ENCODE results near the gene ABLIM2. TPM values are rescaled to one million over a fixed set of nuclear protein-coding genes. Genes with fewer than 3 reads are reported as not detected.

ABLIM2 gene
- total RNA-seq, 1 donor from 2014 or later: 34.1 TPM

DNA sequence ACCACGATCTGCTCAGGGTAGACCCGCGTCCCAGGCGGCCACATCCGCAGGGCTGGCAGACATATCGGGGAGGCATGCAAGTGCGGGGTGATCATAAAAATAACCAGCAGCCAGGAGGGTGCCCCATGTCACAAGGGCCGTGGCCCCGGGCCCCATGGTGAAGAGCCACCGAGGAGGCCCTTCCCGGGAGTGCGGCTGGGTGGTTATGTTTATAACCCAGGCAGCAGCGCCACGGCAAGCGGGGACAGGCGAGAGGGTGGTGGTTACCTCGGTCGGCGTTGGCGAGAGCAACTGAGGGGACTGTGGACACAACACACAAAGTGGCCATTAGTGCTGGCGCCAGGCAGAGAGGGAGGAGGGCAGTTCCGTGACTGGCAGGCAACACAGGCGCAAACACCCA, 126.2 kb downstream of the ABLIM2 start:
- no peak for DNase-seq (ENCODE audit: low spot score)

DNA sequence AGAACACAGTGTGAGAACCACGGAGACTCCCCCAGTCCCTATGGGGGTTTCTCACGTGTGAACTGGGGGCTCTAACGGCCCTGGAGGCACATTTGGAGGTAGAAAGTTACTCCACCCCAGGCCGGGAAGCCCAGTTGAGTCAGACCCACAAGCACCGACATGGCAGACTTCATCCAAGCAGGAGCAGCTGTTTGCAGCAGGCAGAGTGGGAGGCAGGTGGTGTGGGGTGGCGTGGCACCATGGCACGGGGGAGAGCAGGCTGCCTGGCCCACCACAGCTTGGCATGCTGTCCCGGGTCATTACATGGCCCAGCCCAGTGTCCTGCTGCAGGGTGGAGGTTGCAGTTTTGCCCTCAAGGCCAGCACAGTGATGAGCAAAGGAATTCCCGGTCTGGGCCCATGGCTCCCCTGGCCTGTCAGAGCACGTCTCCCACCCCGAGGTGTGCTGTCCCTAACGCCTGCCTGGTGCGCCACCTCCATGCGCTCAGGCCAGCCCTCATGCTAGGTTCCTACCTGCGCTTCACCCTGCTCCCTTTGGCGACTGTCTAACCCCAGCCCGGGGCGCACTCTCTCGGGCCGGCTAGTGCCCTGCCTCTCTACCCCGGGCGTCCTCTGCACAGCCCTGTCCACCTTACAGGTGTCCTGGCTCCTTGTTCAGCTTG, 128.4 kb downstream of the ABLIM2 start:
- DNase-seq (ENCODE audit: low spot score): no peak

- no peak for DNase-seq (ENCODE audit: low spot score)
These were observed 128.9 kb downstream of the ABLIM2 start for GRCh38 chr4:8029689-8030088.

GRCh38 chr4:8028884-8029568, 129.6 kb downstream of the ABLIM2 start:
- no peak for DNase-seq (ENCODE audit: low spot score)

GRCh38 chr4:8028368-8028767, 130.2 kb downstream of the ABLIM2 start:
- no peak for DNase-seq (ENCODE audit: low spot score)

GRCh38 chr4:8026453-8026852, 132.2 kb downstream of the ABLIM2 start:
- no peak for DNase-seq (ENCODE audit: low spot score)

- no peak for DNase-seq (ENCODE audit: low spot score)
These were observed 132.9 kb downstream of the ABLIM2 start for GRCh38 chr4:8025668-8026067.

GRCh38 chr4:8024073-8024786, 134.4 kb downstream of the ABLIM2 start:
- no peak for DNase-seq (ENCODE audit: low spot score)

DNA sequence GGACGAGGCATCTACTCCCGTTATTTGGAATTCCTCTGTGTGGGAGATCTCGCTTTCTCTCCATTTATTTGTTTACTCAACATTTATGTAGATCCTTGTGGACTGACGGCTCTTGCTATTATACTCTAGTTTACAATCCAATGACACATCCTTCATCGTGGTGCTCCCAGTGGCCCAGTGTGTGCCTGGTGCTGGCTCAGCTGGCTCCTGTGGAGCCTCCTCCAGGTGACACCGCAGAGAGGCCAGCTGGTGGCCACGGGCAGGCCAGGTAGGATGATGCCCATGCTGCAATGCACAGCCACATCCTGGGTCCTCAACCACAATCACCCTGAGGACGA, 134.9 kb downstream of the ABLIM2 start:
- no peak for DNase-seq (ENCODE audit: low spot score)

GRCh38 chr4:8022767-8023695, 135.6 kb downstream of the ABLIM2 start:
- no peak for DNase-seq (ENCODE audit: low spot score)

- DNase-seq (ENCODE audit: low spot score): no peak
These were observed 136.8 kb downstream of the ABLIM2 start for GRCh38 chr4:8021796-8022195.

DNA sequence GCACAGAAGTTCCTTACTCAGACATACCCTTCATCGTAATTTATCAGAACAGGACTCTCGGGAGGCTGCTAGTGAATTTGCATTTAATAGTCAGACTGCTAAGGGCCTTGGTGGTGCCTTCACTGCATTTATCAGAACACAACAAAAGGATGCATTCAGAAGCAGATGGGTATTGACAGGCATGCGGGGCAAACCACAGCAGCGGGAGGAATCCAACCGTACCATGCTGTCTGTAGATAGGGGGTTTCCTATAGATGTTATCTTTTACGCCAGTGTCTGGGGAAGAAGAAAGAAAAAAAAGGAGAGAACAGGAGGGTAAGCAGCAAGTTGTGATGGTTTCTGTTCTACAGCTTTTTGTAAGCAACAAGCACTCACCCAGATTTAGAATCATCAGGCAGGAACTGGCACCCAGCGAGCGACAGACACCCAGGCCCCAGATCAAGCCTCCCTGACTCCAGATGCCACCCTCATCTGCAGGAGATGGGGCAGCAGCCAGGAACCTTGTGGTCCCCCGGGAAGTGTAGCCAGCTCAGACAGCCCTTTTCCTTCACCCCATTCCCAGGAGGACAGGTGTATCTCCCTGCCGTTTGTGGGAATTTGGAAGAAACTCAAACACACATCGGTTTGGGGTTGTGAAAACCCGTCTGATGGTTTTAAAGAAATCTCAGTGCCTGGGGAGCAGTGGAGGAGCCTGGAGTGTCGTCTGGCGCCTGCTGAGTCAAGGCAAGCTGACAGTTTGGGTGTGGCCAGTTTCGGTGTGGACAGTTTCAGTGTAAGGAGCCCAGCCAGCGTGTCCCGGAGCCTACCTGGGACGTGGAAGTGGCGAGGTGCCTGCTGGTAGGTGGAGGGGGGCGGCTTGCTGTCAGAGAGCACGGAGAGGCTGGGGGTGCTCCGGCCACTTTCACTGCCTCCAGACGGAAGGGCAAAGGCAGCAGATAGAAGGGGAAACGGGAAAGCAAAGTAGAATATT, 138.9 kb downstream of the ABLIM2 start:
- DNase-seq (ENCODE audit: low spot score): no peak

DNA sequence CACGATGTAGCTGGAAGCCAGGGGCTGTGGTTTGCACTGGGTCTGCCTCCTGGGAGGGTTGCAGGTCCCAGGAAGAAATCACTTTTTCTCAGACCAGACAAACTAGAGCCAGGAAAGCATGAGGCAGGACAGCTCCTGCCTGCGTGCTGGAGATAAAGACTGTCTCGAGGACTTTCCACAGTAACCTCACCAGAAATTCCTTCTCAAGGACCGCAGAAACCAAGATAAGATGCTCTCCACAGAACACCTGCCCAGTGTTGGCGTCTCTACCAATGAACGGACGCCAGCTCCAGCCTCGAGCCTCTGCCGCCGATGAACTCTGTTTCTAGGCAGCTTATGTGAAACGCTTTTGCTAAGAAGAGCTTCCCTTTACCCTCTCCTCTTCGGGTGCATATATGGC, 142.1 kb downstream of the ABLIM2 start:
- DNase-seq (ENCODE audit: low spot score): no peak

GRCh38 chr4:8015512-8015911, 143.1 kb downstream of the ABLIM2 start:
- no peak for DNase-seq (ENCODE audit: low spot score)

- no peak for DNase-seq (ENCODE audit: low spot score)
These were observed 144.5 kb downstream of the ABLIM2 start for GRCh38 chr4:8013976-8014726.

DNA sequence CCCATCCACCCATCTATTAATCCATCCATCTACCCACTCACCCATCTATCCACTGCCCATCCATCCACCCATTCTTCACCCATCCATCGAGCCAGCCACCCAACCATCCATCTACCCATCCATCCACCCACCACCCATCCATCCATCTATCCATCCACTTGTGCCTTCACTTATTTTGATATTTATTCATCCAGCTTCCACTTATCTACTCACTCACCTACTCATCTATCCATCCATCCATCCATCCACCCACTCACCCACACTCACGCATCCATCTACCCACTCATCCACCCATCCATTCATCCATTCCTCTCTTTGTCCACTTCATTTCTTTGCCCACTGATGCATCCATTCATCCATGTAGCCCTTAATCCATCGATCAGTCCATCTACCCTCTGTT, 146.1 kb downstream of the ABLIM2 start:
- no peak for DNase-seq (ENCODE audit: low spot score)

DNA sequence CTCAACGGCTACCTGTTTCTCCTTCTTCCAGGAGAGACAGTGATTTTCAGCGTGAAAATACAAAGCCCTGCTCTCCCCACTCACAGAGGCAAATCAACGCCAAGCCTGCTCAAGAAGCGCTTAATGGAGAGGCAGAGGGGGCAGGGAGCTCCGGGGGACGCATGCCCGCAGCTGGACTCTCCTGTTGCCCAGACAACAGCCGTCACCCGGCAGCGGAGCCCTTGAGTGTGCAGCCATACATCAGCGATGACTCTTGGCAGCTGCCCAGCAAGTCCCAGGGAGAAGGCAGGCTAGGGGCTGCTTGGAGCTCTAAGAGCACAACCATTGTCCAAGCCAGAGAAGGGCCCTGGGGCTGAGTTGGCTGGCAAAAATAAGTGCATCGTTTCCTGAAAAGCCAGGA, 148.0 kb downstream of the ABLIM2 start:
- no peak for DNase-seq (ENCODE audit: low spot score)

- DNase-seq (ENCODE audit: low spot score): no peak
These were observed 148.7 kb downstream of the ABLIM2 start for GRCh38 chr4:8009710-8010511.

GRCh38 chr4:8009097-8009496, 149.5 kb downstream of the ABLIM2 start:
- no peak for DNase-seq (ENCODE audit: low spot score)

All from mesenteric fat pad (tissue), 1 donor.